HG03039 (cell line): Measurements from ENCODE around the gene COX5B.
"Not testable (repeated sequence)": the region's sequence is repeated elsewhere in the genome, so short reads cannot be mapped to it uniquely, and the experiment has no call there.

ENCODE experiments used
- ATAC-seq: cut with Tn5 transposase; IDR thresholded peaks from one replicate; pipeline ENCODE4 v1.9.1; 2021; ENCODE audit warnings: mild to moderate bottlenecking, moderate library complexity; ENCODE audit not compliant: unreplicated experiment

Gene COX5B

DNA sequence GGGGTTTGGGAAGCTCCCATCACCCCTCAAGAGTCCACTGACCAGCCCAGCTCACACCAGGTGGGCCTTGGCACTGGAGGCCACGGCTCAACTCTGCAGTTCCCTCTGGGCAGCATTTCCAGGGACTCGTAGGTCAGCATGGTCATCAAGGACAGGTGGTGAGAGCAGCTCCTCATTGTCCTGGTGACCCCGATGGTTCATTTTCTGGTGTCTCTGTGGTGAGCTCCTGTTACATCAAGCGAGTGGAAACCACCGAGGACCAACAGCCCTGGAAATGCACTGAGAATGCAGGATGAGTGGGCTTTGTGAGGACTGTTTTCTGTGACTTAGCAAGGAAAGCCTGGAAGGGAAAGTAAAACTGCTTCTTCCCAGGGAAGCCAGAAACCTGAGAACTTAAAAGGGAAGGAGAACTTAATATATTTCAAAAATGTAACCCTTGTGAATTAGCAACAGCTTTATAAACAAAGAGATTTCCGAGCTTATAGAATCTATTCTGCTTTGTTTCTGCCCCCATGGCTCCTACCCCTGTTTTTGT lies 26.8 kb downstream of the COX5B start:
- not testable (repeated sequence) for ATAC-seq

DNA sequence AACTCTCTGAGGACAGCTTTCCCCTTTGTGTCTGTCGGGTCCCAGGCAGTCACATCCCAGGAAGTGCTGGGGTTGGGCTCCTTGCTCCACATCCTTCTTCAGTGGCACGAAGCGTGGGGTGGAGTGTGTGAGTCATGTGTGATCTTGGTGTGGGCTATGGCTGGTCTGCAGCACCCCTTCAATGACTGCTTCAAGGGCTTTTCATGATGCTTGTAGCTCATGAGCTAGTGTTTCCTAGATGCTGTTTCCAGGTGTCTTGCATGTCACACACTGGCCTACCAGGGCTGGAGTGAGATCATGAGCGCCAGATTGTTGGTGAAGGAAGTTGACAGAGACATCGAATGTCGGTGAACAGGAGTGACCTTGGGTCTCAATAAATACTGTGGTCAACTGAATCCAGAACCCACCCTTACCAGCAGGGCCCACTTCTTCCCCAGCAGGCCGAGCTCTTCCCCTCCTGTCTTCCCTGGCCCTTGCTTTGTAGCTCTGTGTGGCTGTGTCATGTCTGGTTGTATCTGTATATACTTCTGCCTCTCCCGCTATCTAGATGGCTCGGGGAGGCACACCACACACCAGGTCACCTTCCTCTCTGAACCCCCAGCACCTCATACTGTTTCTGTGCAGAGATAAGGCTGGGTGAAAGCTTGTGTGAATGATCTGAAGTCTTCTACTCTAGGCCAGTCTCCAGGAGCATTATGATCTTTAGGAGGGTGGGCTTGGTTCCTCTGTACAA lies 27.5 kb downstream of the COX5B start:
- no peak for ATAC-seq

DNA sequence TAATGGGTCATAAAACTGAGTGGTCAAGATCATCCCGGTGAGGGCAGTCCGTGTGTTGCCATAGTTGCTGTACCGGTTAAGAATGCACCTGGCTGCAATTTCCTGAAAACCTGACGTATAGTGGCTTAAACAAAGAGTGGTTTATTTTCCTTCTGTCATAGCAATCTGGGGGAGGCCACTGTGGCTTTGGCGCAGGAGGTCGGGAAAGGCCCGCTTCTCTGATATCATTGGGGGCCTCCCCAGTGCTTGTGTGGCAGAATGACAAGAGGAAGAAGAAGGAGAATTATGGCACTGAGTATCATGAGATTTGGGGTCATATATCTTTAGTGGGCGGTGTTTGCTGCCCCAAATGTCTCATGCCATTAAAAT lies 28.0 kb downstream of the COX5B start:
- no peak for ATAC-seq

DNA sequence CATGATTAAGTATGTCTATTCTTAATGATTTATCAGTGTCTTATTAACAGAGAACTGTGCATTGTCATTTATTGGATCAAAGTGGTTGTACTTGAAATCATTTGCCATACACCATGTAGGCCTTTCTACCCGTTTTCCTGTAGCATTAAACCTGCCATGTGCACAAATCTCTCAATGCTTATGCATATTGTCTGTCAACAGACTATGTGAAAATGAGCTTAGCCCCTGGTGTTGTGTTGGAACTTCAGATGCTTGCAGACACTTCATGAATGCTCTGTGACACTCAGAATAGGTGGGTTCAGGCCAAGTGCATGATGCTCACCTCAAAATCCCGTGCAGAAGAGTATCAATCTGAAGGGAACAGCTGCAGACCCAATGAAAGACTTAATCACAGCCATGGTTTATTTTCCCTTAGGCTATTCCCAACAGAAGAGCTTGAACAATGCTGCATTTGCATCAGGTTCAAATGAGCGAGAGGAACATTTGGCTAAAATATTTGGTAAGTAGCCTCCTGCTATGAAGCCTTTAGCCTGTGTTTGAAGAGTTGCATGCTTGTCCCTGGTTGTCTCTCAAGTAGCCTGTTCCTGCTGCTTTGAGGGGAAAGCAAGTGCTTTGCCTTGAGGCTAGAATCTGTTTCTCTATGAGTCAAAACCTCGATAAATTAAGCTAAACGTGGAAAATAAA lies 29.7 kb downstream of the COX5B start:
- no peak for ATAC-seq

DNA sequence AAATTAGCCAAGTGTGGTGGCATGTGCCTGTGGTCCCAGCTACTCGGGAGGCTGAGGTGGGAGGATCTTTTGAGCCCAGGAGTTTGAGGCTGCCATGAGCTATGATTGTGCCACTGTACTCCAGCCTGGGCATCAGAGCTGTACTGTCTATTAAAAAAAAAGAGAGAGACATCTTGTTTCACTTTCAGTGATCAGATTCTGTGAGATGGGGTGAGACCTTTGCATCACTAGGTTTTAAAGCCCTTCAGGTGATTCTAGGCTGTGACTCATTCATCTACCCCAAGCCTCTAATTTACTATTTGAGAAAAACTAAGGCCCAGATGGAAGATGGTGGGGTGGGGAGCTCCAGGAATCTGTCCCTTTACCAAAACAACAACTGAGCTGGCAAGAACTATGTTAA lies 30.8 kb downstream of the COX5B start:
- ATAC-seq, result no peak

DNA sequence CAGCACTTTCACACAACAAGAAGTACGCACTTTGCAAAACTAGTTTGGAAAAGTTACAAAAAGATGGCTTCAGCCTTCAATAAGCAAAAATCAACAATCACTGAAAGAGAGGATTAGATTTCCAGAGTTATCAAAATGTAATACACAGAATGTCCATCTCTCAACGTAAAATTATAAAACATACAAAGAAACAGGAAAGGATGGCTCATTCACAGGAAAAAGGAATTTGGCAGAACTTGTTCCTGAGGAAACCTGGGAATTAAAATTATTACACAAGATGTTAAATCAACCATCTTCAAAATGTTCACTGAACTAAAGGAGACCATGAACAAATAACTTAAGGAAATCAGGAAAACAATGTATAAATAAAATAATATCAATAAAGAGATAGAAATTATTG lies 31.6 kb downstream of the COX5B start:
- no peak for ATAC-seq

DNA sequence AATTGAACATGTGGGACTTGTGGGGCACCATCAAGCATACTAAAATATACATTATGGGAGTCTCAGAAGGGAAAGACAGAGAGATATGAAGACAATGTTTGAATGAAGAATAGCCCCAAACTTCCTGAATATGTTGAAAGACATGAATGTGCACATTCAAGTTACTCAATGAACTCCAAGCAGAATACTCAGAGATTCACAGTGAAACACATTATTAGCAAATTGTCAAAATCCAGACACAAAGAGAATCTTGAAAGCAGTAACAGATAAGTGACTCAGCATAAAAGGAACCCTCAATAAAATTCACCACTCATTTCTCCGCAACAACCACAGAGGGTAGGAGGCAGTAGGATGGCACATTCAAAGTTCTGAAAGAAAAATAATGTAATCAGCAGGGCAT lies 32.4 kb downstream of the COX5B start:
- no peak for ATAC-seq

DNA sequence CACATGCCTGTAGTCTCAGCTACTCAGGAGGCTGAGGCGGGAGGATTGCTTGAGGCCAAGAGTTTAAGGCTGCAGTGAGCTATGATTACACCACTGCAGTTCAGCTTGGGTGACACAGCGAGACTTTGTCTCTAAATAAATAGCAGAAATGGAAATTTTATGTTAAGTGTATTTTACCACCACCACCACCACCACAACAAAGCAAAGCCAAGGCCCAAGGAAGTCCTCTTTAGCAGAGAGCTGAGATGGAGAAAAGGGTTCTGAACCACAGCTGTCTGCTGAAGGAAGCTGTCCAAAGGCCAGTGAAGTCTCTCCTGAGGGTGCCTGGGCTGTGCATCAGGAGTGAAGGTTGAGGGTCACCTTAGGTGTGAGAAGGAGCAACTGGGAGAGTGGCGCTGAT lies 41.4 kb downstream of the COX5B start:
- ATAC-seq, result not testable (repeated sequence)

DNA sequence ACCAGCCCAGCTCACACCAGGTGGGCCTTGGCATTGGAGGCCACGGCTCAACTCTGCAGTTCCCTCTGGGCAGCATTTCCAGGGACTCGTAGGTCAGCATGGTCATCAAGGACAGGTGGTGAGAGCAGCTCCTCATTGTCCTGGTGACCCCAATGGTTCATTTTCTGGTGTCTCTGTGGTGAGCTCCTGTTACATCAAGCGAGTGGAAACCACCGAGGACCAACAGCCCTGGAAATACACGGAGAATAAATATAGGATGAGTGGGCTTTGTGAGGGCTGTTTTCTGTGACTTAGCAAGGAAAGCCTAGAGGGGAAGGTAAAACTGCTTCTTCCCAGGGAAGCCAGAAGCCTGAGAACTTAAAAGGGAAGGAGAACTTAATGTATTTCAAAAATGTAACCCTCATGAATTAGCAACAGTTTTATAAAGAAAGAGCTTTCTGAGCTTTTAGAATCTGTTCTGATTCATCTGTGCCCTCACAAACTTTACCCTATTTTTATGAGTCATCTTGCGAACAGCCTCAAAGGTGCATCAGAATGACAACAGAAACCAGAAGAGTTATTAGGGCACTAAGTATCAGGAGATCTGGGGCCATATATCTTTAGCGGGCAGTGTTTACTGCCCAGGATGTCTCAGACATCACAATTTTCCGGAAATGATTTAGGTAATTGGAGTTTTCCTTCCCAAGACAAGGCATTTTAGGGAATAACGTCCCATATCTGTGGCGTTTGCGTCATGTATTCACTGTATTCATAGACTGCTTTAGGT lies 42.4 kb downstream of the COX5B start:
- ATAC-seq, result no peak

DNA sequence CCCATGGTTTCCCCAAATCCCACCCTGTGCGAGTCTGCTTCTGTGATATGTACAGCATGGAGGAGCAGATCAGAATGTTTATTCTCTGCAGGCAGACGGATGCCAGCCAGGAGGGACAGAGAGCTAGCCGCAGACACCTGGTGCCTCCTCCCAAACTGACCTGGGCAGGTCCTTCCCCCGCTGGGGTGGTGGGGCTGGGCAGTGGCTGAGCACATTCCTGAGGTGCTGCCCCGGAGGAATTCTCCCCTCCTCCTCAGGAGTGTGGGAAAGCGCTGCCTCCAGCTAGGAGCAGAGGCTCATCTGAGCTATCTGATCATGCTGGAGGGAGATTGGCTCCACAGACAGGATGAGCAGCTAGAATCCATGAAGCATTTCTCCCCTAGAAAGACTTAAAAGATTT lies 45.3 kb downstream of the COX5B start:
- ATAC-seq, result no peak

DNA sequence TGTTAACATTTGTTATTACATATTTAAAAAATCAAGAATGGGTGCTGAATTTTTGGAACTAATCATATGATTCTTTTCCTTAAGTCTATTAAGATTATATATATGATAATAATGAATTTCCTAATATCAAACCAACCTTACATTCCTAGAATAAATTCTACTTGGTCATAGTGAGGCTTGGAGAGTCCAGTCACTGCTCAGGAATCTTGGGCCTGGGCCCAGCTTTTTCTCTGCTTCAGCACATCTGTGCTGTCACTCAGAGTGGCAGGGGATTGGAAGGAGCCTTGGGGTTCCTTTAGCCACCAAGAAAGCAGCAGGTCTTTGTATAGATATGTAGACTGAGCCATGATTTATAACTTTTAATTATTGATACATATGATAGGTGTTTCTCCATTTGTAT lies 47.6 kb downstream of the COX5B start:
- no peak for ATAC-seq

DNA sequence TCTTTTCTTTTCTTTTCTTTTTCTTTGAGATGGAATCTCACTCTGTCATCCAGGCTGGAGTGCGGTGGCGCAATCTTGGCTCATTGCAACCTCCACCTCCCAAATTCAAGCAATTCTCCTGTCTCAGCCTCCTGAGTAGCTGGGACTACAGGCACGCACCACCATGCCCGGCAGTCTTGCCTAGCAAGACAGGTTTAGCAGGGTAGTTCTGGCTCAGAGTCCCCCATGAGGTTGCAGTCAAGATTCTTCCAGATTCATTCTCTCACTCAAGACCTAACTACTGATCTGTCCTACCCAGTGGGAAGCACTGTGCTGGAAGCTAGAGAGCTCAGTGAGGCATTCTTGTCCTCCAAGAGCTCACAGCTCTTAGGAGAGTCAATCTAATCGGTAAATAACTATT lies 49.9 kb downstream of the COX5B start:
- ATAC-seq, result no peak

DNA sequence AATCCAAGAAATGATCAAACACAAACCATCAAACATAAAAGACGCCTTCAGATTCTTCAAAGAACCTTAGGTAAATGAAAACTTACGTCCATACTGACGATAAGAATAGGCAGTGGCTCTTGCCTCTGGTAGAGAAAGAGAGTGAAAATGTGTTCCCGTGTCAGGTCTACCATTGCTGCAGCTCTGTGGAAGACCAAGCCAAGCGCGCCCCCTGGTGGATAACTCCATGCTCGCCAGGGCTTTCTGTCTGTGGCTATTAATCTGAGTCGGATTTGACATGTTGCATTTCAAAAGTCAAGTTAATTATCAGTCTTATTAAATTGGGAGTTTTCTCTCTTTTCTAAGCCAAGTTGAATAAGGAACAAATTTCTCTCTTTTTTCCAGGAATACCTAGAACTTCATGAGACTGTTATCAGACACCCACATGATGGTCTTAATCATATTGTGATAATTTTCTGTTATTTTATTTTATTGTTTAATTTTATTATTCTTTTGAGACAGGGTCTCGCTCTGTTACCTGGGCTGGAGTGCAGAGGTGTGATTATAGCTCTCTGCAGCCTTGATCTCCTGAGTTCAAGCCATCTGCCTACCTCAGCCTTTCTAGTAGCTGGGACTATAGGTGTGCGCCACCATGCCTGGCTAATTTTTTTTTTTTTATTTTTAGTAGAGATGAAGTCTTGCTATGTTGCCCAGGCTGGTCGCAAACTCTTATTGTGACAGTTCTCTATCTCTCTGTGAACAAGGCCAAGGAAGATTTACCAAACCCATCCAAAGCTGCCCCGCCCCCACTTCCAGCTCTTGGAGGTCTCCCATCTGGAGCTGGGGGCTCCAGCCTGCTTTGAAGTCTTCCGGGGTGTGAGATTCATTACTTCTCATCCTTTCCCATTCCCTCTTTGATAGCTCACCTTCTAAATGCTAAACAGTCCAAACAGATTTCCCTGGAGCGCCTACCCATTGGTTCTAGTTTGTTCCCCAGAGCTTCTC lies 51.7 kb downstream of the COX5B start:
- ATAC-seq, result peak; percentile 56
